Measurements from ENCODE around the gene ASXL1. TPM values are rescaled to one million over a fixed set of nuclear protein-coding genes. Genes with fewer than 3 reads are reported as not detected.

Gene ASXL1
- total RNA-seq, 2 donors from 2014 or later = 74.5 to 135 TPM

DNA sequence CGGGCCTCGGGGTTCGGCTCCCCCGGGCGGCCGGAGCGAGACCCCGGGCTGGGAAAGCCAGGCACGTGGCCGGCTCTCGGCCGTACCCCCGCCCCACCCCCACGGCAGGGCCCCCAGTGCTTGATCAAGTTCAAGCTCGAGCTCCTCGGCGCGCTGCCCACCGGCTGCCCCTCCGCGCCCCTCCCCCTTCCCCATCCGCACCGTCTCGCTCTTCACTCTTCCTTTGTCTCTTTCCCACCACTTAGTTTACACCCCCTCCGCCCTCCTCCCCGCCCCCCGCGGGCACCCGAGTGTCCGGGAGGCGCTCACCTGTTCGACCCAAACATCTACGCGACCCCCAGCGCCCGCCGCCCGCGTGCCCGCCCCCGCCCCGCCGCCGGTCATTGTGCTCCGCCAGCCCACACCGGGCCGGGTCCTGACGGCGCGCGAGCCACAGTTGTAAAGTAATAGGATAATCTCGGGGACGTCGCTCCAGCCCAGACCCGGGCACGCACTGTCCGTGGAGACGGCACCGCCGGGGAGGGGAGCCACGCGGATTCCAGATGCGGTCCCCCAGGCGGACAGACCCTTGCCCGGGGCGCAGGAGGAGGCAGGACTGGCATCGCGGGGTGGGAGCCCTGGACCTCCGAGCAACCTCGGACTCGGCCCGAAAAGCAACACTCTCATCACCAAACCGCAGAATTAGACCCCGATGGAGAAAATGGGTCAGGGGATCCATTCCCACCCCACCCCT lies 126.3 kb downstream of the ASXL1 start:
- Histone ChIP-seq H3K27ac (peak overlapping the region in 1 of 2 donors; percentile 44), H3K9me3 (no peaks in the 10 kb centered on the region), H3K4me1 (ENCODE audit: control insufficient read depth in 1 of 2, low read depth in 2 of 2) (peaks cover 7% of the 10 kb centered on the region in 2 donors), H3K27me3 (replicated peaks; ENCODE audit: insufficient read depth) (no peaks in the 10 kb centered on the region), H3K36me3 (no peaks in the 10 kb centered on the region), H3K4me3 (peak overlapping the region; percentile 90)
- no peak for DNase-seq (ENCODE audit: low spot score)
- TF ChIP-seq, protein P1, sequence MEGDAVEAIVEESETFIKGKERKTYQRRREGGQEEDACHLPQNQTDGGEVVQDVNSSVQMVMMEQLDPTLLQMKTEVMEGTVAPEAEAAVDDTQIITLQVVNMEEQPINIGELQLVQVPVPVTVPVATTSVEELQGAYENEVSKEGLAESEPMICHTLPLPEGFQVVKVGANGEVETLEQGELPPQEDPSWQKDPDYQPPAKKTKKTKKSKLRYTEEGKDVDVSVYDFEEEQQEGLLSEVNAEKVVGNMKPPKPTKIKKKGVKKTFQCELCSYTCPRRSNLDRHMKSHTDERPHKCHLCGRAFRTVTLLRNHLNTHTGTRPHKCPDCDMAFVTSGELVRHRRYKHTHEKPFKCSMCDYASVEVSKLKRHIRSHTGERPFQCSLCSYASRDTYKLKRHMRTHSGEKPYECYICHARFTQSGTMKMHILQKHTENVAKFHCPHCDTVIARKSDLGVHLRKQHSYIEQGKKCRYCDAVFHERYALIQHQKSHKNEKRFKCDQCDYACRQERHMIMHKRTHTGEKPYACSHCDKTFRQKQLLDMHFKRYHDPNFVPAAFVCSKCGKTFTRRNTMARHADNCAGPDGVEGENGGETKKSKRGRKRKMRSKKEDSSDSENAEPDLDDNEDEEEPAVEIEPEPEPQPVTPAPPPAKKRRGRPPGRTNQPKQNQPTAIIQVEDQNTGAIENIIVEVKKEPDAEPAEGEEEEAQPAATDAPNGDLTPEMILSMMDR (IDR thresholded peaks at IDR 0.05) = no peak
- no peak for ATAC-seq (ENCODE audit: insufficient number of reproducible peaks, low FRiP score, low read depth)

DNA sequence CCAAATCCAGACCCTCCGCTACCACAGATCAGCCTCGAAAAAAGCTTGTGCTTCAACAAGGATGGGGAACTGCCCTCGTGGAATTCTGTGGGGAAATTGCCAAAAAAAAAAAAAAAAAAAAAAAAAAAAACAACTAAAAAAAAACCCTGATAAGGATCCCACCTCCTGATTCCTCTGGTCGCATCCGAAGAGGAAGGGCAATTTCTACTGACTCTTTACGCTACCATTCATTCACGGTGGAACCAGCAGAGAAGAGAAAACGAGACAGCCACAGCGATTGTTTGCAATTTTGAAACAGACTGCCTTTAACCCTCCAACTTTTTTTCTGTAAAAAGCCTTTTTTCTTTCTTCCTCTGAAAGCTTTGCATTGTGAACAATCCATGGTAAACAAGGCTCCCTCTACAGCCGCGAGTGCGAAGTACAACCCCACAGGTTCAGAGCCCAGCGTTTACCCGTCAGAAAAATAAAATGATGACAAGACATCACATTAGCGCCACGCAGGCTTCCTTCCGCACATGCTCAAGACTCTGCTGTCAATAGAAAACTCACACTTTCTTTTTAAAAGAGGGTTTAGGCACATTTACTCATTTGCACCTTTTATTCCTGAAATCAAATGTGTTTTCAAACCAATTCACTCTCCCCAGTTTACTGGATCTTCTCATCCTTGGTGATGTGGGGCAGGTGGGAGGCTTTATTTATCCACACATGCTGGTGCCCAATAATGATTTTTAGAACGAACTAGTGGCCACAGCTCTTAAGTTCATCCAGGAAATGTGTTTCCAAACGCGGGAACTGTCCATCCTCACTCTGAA lies 127.0 kb downstream of the ASXL1 start:
- H3K36me3 ChIP-seq = no peaks in the 10 kb centered on the region
- TF ChIP-seq, protein P1 (IDR thresholded peaks at IDR 0.05) = peak; percentile 76
- no peak for ATAC-seq (ENCODE audit: insufficient number of reproducible peaks, low FRiP score, low read depth)
- peak overlapping the region; percentile 90 for H3K4me3 ChIP-seq
- H3K4me1 ChIP-seq (ENCODE audit: control insufficient read depth in 1 of 2, low read depth in 2 of 2) = peaks cover 7% of the 10 kb centered on the region in 2 donors
- H3K27ac ChIP-seq = peak overlapping the region in 1 of 2 donors; percentile 44
- H3K9me3 ChIP-seq = no peaks in the 10 kb centered on the region
- no peaks in the 10 kb centered on the region for H3K27me3 ChIP-seq (replicated peaks; ENCODE audit: insufficient read depth)
- peak; percentile 41 for DNase-seq (ENCODE audit: low spot score)

DNA sequence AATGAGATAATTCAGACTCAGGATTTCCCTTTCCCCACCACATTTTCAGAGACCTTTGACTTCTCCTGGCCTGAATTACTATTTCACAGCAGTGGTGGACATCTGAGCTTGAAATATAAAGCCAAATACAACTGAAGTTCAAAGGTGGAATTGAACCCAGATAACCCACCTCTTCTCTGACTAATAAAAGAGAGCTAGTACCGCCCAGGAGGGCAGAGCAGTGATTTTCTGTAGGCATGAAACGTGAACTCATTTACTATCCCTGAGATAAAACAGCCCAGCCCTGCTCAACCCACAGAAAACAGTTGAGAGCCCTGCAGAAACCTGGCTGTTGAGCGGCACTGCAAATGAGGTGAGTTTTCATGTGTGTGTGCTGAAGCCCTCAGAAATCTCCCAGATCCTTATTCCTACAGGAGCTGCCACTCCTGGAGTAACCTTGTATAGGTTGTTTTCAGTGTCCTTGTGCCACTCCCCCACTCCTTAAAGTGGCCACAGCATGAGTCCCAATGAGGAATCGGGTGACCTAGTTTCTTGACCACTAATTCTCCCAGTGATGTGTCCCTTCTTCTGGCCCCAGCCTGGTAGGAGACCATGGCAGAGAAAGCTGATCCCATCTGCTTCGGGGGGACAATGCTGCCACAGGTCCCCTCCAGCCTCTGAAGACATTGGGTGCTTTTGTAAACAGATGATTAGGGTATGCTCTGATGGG lies 127.8 kb downstream of the ASXL1 start:
- Histone ChIP-seq H3K27ac (no peak overlapping the region), H3K27me3 (replicated peaks; ENCODE audit: insufficient read depth) (no peaks in the 10 kb centered on the region), H3K4me3 (no peak overlapping the region), H3K4me1 (ENCODE audit: control insufficient read depth in 1 of 2, low read depth in 2 of 2) (peaks cover 7% of the 10 kb centered on the region in 2 donors), H3K9me3 (no peaks in the 10 kb centered on the region), H3K36me3 (no peaks in the 10 kb centered on the region)
- TF ChIP-seq, protein P1 (IDR thresholded peaks at IDR 0.05) = no peak
- no peak for DNase-seq (ENCODE audit: low spot score)
- ATAC-seq (ENCODE audit: insufficient number of reproducible peaks, low FRiP score, low read depth) = no peak

DNA sequence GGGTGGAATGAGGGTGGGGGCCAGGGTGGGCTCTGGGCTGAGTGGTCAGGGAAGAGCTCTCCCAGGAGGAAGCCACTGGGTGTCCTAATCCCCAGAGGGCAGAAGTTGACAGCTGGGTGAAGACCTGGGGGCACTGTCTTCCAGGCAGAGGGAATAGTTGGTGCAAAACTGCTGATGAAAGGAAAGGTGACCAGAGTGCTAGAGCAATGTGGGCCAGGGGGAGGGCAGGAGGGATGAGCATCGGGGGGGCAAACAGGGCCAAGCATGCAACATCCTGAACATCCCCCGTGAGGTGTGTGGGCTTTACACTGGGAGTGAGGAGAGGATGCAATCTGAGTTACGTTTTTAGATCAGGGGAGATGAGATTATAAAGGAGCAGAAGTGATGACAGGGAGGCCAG lies 129.2 kb downstream of the ASXL1 start:
- Histone ChIP-seq H3K36me3 (no peaks in the 10 kb centered on the region), H3K27me3 (replicated peaks; ENCODE audit: insufficient read depth) (no peaks in the 10 kb centered on the region), H3K9me3 (no peaks in the 10 kb centered on the region), H3K27ac (no peak overlapping the region), H3K4me3 (no peak overlapping the region), H3K4me1 (ENCODE audit: control insufficient read depth in 1 of 2, low read depth in 2 of 2) (peaks cover 1 to 7% of the 10 kb centered on the region in 2 donors)
- no peak for ATAC-seq (ENCODE audit: insufficient number of reproducible peaks, low FRiP score, low read depth)
- TF ChIP-seq, protein P1 (IDR thresholded peaks at IDR 0.05) = no peak
- no peak for DNase-seq (ENCODE audit: low spot score)
